Thyroid gland (tissue), 4 donors: Measurements from ENCODE around the gene PDS5A.

Source experiments
- CTCF ChIP-seq, 6 experiments: fragments of 200-600 bp in 3 of 6; fragments of 450-650 bp in 3 of 6; sonication (generic) in 3 of 6; IDR thresholded peaks; one replicate each; pipeline ENCODE4 v1.5.1; 2016 to 2019; ENCODE audit warnings: antibody characterized with exemption in 6 of 6, mild to moderate bottlenecking in 2 of 6, inconsistent platforms in 1 of 6, moderate library complexity in 1 of 6
- POLR2A ChIP-seq, 2 donors: fragments of 450-650 bp; IDR thresholded peaks; one replicate each; pipeline ENCODE4 v1.6.1; 2017; ENCODE audit warnings: antibody characterized with exemption in 2 of 2, mild to moderate bottlenecking in 2 of 2, moderate library complexity in 1 of 2

DNA sequence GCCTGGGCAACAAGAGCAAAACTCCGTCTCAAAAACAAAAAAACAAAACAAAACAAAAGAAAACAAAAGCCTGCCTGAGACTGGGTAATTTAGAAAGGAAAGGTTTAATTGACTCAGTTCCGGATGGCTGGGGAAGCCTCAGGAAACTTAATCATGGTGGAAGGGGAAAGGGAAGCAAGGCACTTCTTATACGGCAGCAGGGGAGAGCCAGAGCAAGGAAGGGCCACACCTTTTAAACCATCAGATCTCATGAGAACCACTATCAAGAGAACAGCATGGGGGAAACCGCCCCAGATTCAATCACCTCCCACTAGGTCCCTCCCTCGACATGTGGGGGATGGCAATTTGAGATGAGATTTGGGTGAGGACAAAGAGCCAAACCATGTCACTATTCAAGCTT is 157.5 kb downstream of the PDS5A start:
- TF ChIP-seq CTCF (IDR thresholded peaks at IDR 0.05) (no peak), POLR2A (IDR thresholded peaks at IDR 0.05) (no peak)
